Stimulated activated CD8-positive, alpha-beta memory T cell treated with anti-CD3 and anti-CD28 coated beads, Interleukin-15, amount 100 ng/mL, for 48 hours (primary cell): Measurements from ENCODE around the gene KRT79.

Experiments
- DNase-seq, 2 donors: peaks; one replicate each; pipeline ENCODE4 v3.0.0-alpha.2; 2020; ENCODE audit warnings: low read depth in 2 of 2

The KRT79 gene

GRCh38 chr12:52772188-52772587 is 61.9 kb downstream of the KRT79 start:
- no peak for DNase-seq

GRCh38 chr12:52771505-52771904 is 62.6 kb downstream of the KRT79 start:
- no peak for DNase-seq
